ENCODE data around the gene SUFU.

The SUFU gene

GRCh38 chr10:102597131-102597991 is 93.6 kb downstream of the SUFU start:
- DNase-seq = no peak

- DNase-seq = no peak
Observed at GRCh38 chr10:102598243-102598642, 94.5 kb downstream of the SUFU start.

- DNase-seq = no peak
Observed at GRCh38 chr10:102599565-102600327, 96.0 kb downstream of the SUFU start.

GRCh38 chr10:102600816-102601215 is 97.0 kb downstream of the SUFU start:
- DNase-seq = no peak

GRCh38 chr10:102601639-102602038 is 97.9 kb downstream of the SUFU start:
- DNase-seq = no peak

- DNase-seq = no peak
Observed at GRCh38 chr10:102602272-102603045, 98.7 kb downstream of the SUFU start.

GRCh38 chr10:102603946-102604345 is 100.2 kb downstream of the SUFU start:
- no peak for DNase-seq

GRCh38 chr10:102604439-102604841 is 100.7 kb downstream of the SUFU start:
- no peak for DNase-seq

GRCh38 chr10:102605712-102606111 is 101.9 kb downstream of the SUFU start:
- DNase-seq = no peak

GRCh38 chr10:102608487-102608886 is 104.7 kb downstream of the SUFU start:
- DNase-seq = no peak

GRCh38 chr10:102610441-102610887 is 106.7 kb downstream of the SUFU start:
- no peak for DNase-seq

- DNase-seq = no peak
Observed at GRCh38 chr10:102611514-102612087, 107.8 kb downstream of the SUFU start.

GRCh38 chr10:102612964-102613275 is 109.1 kb downstream of the SUFU start:
- peak; percentile 43 for DNase-seq

- DNase-seq = no peak
Observed at GRCh38 chr10:102613286-102613685, 109.5 kb downstream of the SUFU start.

GRCh38 chr10:102613785-102614184 is 110.0 kb downstream of the SUFU start:
- DNase-seq = no peak

- no peak for DNase-seq
Observed at GRCh38 chr10:102614888-102615287, 111.1 kb downstream of the SUFU start.

GRCh38 chr10:102615361-102615760 is 111.6 kb downstream of the SUFU start:
- DNase-seq = no peak

- no peak for DNase-seq
Observed at GRCh38 chr10:102616066-102616770, 112.4 kb downstream of the SUFU start.

- no peak for DNase-seq
Observed at GRCh38 chr10:102617041-102617440, 113.3 kb downstream of the SUFU start.

- no peak for DNase-seq
Observed at GRCh38 chr10:102617816-102618215, 114.0 kb downstream of the SUFU start.

- DNase-seq = no peak
Observed at GRCh38 chr10:102619281-102619981, 115.7 kb downstream of the SUFU start.

GRCh38 chr10:102620138-102620590 is 116.4 kb downstream of the SUFU start:
- no peak for DNase-seq
